Measurements from ENCODE around the gene APOO.

The APOO gene

GRCh38 chrX:23907498-23908218 lies at the start of gene APOO, which contains the start of gene CXorf58:
Gene APOO, minus strand, starts transcription at chrX:23907938. Its CDS starts 236 bp downstream, at chrX:23907702.
Gene CXorf58, plus strand, starts transcription at chrX:23908006. Its CDS starts 2,297 bp downstream, at chrX:23910303.
- FAIRE-seq: peak; percentile 97

GRCh38 chrX:23954396-23954795 lies 46.7 kb upstream of the APOO start:
- FAIRE-seq: no peak

GRCh38 chrX:23953908-23954269 lies 46.2 kb upstream of the APOO start:
- FAIRE-seq: no peak

- peak; percentile 86 for FAIRE-seq
Observed at GRCh38 chrX:23952984-23953907, 45.5 kb upstream of the APOO start.

GRCh38 chrX:23952391-23952790 lies 44.7 kb upstream of the APOO start:
- FAIRE-seq: no peak

GRCh38 chrX:23945206-23945605 lies 37.5 kb upstream of the APOO start:
- no peak for FAIRE-seq

GRCh38 chrX:23944234-23944633 lies 36.5 kb upstream of the APOO start:
- no peak for FAIRE-seq

GRCh38 chrX:23939203-23939602 lies 31.5 kb upstream of the APOO start:
- FAIRE-seq: no peak

GRCh38 chrX:23938690-23939089 lies 31.0 kb upstream of the APOO start:
- FAIRE-seq: no peak

GRCh38 chrX:23937100-23937499 lies 29.4 kb upstream of the APOO start:
- FAIRE-seq: no peak

GRCh38 chrX:23936180-23936579 lies 28.4 kb upstream of the APOO start:
- FAIRE-seq: no peak

- no peak for FAIRE-seq
Observed at GRCh38 chrX:23935106-23935505, 27.4 kb upstream of the APOO start.

GRCh38 chrX:23932046-23932445 lies 24.3 kb upstream of the APOO start:
- FAIRE-seq: no peak

- FAIRE-seq: no peak
Observed at GRCh38 chrX:23930894-23931604, 23.3 kb upstream of the APOO start.

- no peak for FAIRE-seq
Observed at GRCh38 chrX:23926015-23926414, 18.3 kb upstream of the APOO start.

- FAIRE-seq: no peak
Observed at GRCh38 chrX:23919706-23920320, 12.1 kb upstream of the APOO start.

- no peak for FAIRE-seq
Observed at GRCh38 chrX:23919148-23919547, 11.4 kb upstream of the APOO start.

- no peak for FAIRE-seq
Observed at GRCh38 chrX:23911126-23911835, 3.5 kb upstream of the APOO start.

- no peak for FAIRE-seq
Observed at GRCh38 chrX:23908219-23909004, 674 bp upstream of the APOO start.

GRCh38 chrX:23907111-23907497 lies 634 bp downstream of the APOO start:
- no peak for FAIRE-seq

- FAIRE-seq: no peak
Observed at GRCh38 chrX:23904096-23904495, 3.6 kb downstream of the APOO start.

All from G401.6 (cell line).